Measurements from ENCODE around the gene UNKL. TPM values are rescaled to one million over a fixed set of nuclear protein-coding genes. Genes with fewer than 3 reads are reported as not detected.

The UNKL gene
- total RNA-seq: 10.5 TPM
- 21.9 TPM for polyA plus RNA-seq
- long read RNA-seq, donor 1: 0 reads
- long read RNA-seq, donor 2: 0 reads
- long read RNA-seq, donor 3, partial matches to known transcripts: 0 of 1 reads
- long read RNA-seq, donor 3, other reads (novel, unspliced or antisense): 0 of 1 reads
- long read RNA-seq, donor 4, partial matches to known transcripts: 0 of 1 reads
- long read RNA-seq, donor 4, other reads (novel, unspliced or antisense): 0 of 1 reads
- long read RNA-seq, donor 5, partial matches to known transcripts: 0 of 1 reads
- long read RNA-seq, donor 5, other reads (novel, unspliced or antisense): 0 of 1 reads
- long read RNA-seq, donor 6, partial matches to known transcripts: 0 of 2 reads
- long read RNA-seq, donor 6, other reads (novel, unspliced or antisense): 0 of 2 reads
- long read RNA-seq, donor 7: 0 reads
- long read RNA-seq, donor 8: 0 reads
- long read RNA-seq, donor 9: 0 reads
- long read RNA-seq, donor 10, partial matches to known transcripts: 0 of 2 reads
- long read RNA-seq, donor 10, other reads (novel, unspliced or antisense): 0 of 2 reads

- DNase-seq (ENCODE audit: low read depth in 6 of 9, low spot score in 9 of 9): peak in 8 of 9 donors; percentile 57 to 86 (median 71)
- H3K36me3 ChIP-seq (ENCODE audit: control insufficient read depth in 2 of 2, insufficient read depth in 2 of 2, low read length in 1 of 2): peaks cover 25 to 30% of the 10 kb centered on the region in 2 donors
- H3K27ac ChIP-seq (ENCODE audit: low read depth in 1 of 2, low read length in 1 of 2): peak within 1 kb of the TSS; percentile 84 to 90
- peaks cover 7 to 35% of the 10 kb centered on the region in 2 donors for H3K4me1 ChIP-seq (ENCODE audit: control insufficient read depth in 2 of 2, insufficient read depth in 2 of 2, low read length in 2 of 2)
- H3K27me3 ChIP-seq (ENCODE audit: control insufficient read depth in 2 of 2, insufficient read depth in 1 of 2, low read length in 1 of 2): no peaks in the 10 kb centered on the region
- WGBS: 4% methylated on average over 72 of the region's 72 CpGs
- no peaks in the 10 kb centered on the region for H3K9me3 ChIP-seq (ENCODE audit: control insufficient read depth in 2 of 2, insufficient read depth in 1 of 2, low read length in 1 of 2)
- H3K4me3 ChIP-seq (ENCODE audit: low read length in 2 of 2): peak within 1 kb of the TSS; percentile 88 to 89
Measured at GRCh38 chr16:1414532-1415260, at the start of gene UNKL. Gene UNKL, minus strand, starts transcription at chr16:1414704. Its CDS starts 13 bp downstream, at chr16:1414691.

GRCh38 chr16:1461146-1461545 lies 46.6 kb upstream of the UNKL start:
- DNase-seq (ENCODE audit: low read depth in 6 of 9, low spot score in 9 of 9): no peak
- WGBS: 98% methylated on average over 24 of the region's 24 CpGs
- Histone ChIP-seq H3K4me1 (ENCODE audit: control insufficient read depth in 2 of 2, insufficient read depth in 2 of 2, low read length in 2 of 2) (no peaks in the 10 kb centered on the region), H3K27me3 (ENCODE audit: control insufficient read depth in 2 of 2, insufficient read depth in 1 of 2, low read length in 1 of 2) (no peaks in the 10 kb centered on the region), H3K36me3 (ENCODE audit: control insufficient read depth in 2 of 2, insufficient read depth in 2 of 2, low read length in 1 of 2) (peaks cover 32 to 60% of the 10 kb centered on the region in 2 donors), H3K4me3 (ENCODE audit: low read length in 2 of 2) (no peak overlapping the region), H3K27ac (ENCODE audit: low read depth in 1 of 2, low read length in 1 of 2) (no peak overlapping the region), H3K9me3 (ENCODE audit: control insufficient read depth in 2 of 2, insufficient read depth in 1 of 2, low read length in 1 of 2) (no peaks in the 10 kb centered on the region)

- Histone ChIP-seq H3K36me3 (ENCODE audit: control insufficient read depth in 2 of 2, insufficient read depth in 2 of 2, low read length in 1 of 2) (peaks cover 37 to 65% of the 10 kb centered on the region in 2 donors), H3K9me3 (ENCODE audit: control insufficient read depth in 2 of 2, insufficient read depth in 1 of 2, low read length in 1 of 2) (no peaks in the 10 kb centered on the region), H3K27ac (ENCODE audit: low read depth in 1 of 2, low read length in 1 of 2) (no peak overlapping the region), H3K4me1 (ENCODE audit: control insufficient read depth in 2 of 2, insufficient read depth in 2 of 2, low read length in 2 of 2) (no peaks in the 10 kb centered on the region), H3K27me3 (ENCODE audit: control insufficient read depth in 2 of 2, insufficient read depth in 1 of 2, low read length in 1 of 2) (no peaks in the 10 kb centered on the region), H3K4me3 (ENCODE audit: low read length in 2 of 2) (no peak overlapping the region)
- 99% methylated on average over 30 of the region's 30 CpGs for WGBS
- DNase-seq (ENCODE audit: low read depth in 6 of 9, low spot score in 9 of 9): no peak
Measured at GRCh38 chr16:1460602-1461138, 46.2 kb upstream of the UNKL start.

- Histone ChIP-seq H3K27ac (ENCODE audit: low read depth in 1 of 2, low read length in 1 of 2) (no peak overlapping the region), H3K27me3 (ENCODE audit: control insufficient read depth in 2 of 2, insufficient read depth in 1 of 2, low read length in 1 of 2) (no peaks in the 10 kb centered on the region), H3K4me1 (ENCODE audit: control insufficient read depth in 2 of 2, insufficient read depth in 2 of 2, low read length in 2 of 2) (no peaks in the 10 kb centered on the region), H3K9me3 (ENCODE audit: control insufficient read depth in 2 of 2, insufficient read depth in 1 of 2, low read length in 1 of 2) (no peaks in the 10 kb centered on the region), H3K4me3 (ENCODE audit: low read length in 2 of 2) (no peak overlapping the region), H3K36me3 (ENCODE audit: control insufficient read depth in 2 of 2, insufficient read depth in 2 of 2, low read length in 1 of 2) (peaks cover 44 to 70% of the 10 kb centered on the region in 2 donors)
- no peak for DNase-seq (ENCODE audit: low read depth in 6 of 9, low spot score in 9 of 9)
- 93% methylated on average over 10 of the region's 10 CpGs for WGBS
Measured at GRCh38 chr16:1459967-1460366, 45.5 kb upstream of the UNKL start.

GRCh38 chr16:1458977-1459341 lies 44.5 kb upstream of the UNKL start:
- DNase-seq (ENCODE audit: low read depth in 6 of 9, low spot score in 9 of 9): no peak

GRCh38 chr16:1458336-1458976 lies 44.0 kb upstream of the UNKL start:
- 95% methylated on average over 26 of the region's 26 CpGs for WGBS
- no peak overlapping the region for H3K27ac ChIP-seq (ENCODE audit: low read depth in 1 of 2, low read length in 1 of 2)
- no peak for DNase-seq (ENCODE audit: low read depth in 6 of 9, low spot score in 9 of 9)

More at GRCh38 chr16:1458977-1459341, 44.5 kb upstream of the UNKL start:
- Histone ChIP-seq H3K4me3 (ENCODE audit: low read length in 2 of 2) (no peak overlapping the region), H3K27ac (ENCODE audit: low read depth in 1 of 2, low read length in 1 of 2) (no peak overlapping the region), H3K4me1 (ENCODE audit: control insufficient read depth in 2 of 2, insufficient read depth in 2 of 2, low read length in 2 of 2) (no peaks in the 10 kb centered on the region), H3K27me3 (ENCODE audit: control insufficient read depth in 2 of 2, insufficient read depth in 1 of 2, low read length in 1 of 2) (no peaks in the 10 kb centered on the region), H3K9me3 (ENCODE audit: control insufficient read depth in 2 of 2, insufficient read depth in 1 of 2, low read length in 1 of 2) (no peaks in the 10 kb centered on the region), H3K36me3 (ENCODE audit: control insufficient read depth in 2 of 2, insufficient read depth in 2 of 2, low read length in 1 of 2) (peaks cover 51 to 72% of the 10 kb centered on the region in 2 donors)
- WGBS: 82% methylated on average over 14 of the region's 14 CpGs

GRCh38 chr16:1457489-1458245 lies 43.2 kb upstream of the UNKL start:
- Histone ChIP-seq H3K27ac (ENCODE audit: low read depth in 1 of 2, low read length in 1 of 2) (no peak overlapping the region), H3K27me3 (ENCODE audit: control insufficient read depth in 2 of 2, insufficient read depth in 1 of 2, low read length in 1 of 2) (no peaks in the 10 kb centered on the region), H3K36me3 (ENCODE audit: control insufficient read depth in 2 of 2, insufficient read depth in 2 of 2, low read length in 1 of 2) (peaks cover 56 to 81% of the 10 kb centered on the region in 2 donors), H3K4me1 (ENCODE audit: control insufficient read depth in 2 of 2, insufficient read depth in 2 of 2, low read length in 2 of 2) (no peaks in the 10 kb centered on the region), H3K4me3 (ENCODE audit: low read length in 2 of 2) (no peak overlapping the region), H3K9me3 (ENCODE audit: control insufficient read depth in 2 of 2, insufficient read depth in 1 of 2, low read length in 1 of 2) (no peaks in the 10 kb centered on the region)
- DNase-seq (ENCODE audit: low read depth in 6 of 9, low spot score in 9 of 9): no peak
- WGBS: 86% methylated on average over 42 of the region's 42 CpGs

More at GRCh38 chr16:1458336-1458976, 44.0 kb upstream of the UNKL start:
- no peaks in the 10 kb centered on the region for H3K4me1 ChIP-seq (ENCODE audit: control insufficient read depth in 2 of 2, insufficient read depth in 2 of 2, low read length in 2 of 2)
- no peaks in the 10 kb centered on the region for H3K9me3 ChIP-seq (ENCODE audit: control insufficient read depth in 2 of 2, insufficient read depth in 1 of 2, low read length in 1 of 2)
- H3K36me3 ChIP-seq (ENCODE audit: control insufficient read depth in 2 of 2, insufficient read depth in 2 of 2, low read length in 1 of 2): peaks cover 53 to 76% of the 10 kb centered on the region in 2 donors
- H3K4me3 ChIP-seq (ENCODE audit: low read length in 2 of 2): no peak overlapping the region
- no peaks in the 10 kb centered on the region for H3K27me3 ChIP-seq (ENCODE audit: control insufficient read depth in 2 of 2, insufficient read depth in 1 of 2, low read length in 1 of 2)

- Histone ChIP-seq H3K9me3 (ENCODE audit: control insufficient read depth in 2 of 2, insufficient read depth in 1 of 2, low read length in 1 of 2) (no peaks in the 10 kb centered on the region), H3K27me3 (ENCODE audit: control insufficient read depth in 2 of 2, insufficient read depth in 1 of 2, low read length in 1 of 2) (no peaks in the 10 kb centered on the region), H3K4me3 (ENCODE audit: low read length in 2 of 2) (no peak overlapping the region), H3K36me3 (ENCODE audit: control insufficient read depth in 2 of 2, insufficient read depth in 2 of 2, low read length in 1 of 2) (peaks cover 56 to 88% of the 10 kb centered on the region in 2 donors), H3K4me1 (ENCODE audit: control insufficient read depth in 2 of 2, insufficient read depth in 2 of 2, low read length in 2 of 2) (no peaks in the 10 kb centered on the region), H3K27ac (ENCODE audit: low read depth in 1 of 2, low read length in 1 of 2) (no peak overlapping the region)
- 98% methylated on average over 16 of the region's 16 CpGs for WGBS
- DNase-seq (ENCODE audit: low read depth in 6 of 9, low spot score in 9 of 9): no peak
Measured at GRCh38 chr16:1456951-1457350, 42.4 kb upstream of the UNKL start.

All from thymus (tissue), 14 donors.